ENCODE measurements around the gene KRTAP1-3. TPM values are rescaled to one million over a fixed set of nuclear protein-coding genes. Genes with fewer than 3 reads are reported as not detected.
"Not testable (repeated sequence)": the region's sequence is repeated elsewhere in the genome, so short reads cannot be mapped to it uniquely, and the experiment has no call there.

The KRTAP1-3 gene
- total and polyA plus RNA-seq, 2 of the 4 experiments (the other 2 are of a cell fraction): not detected

DNA sequence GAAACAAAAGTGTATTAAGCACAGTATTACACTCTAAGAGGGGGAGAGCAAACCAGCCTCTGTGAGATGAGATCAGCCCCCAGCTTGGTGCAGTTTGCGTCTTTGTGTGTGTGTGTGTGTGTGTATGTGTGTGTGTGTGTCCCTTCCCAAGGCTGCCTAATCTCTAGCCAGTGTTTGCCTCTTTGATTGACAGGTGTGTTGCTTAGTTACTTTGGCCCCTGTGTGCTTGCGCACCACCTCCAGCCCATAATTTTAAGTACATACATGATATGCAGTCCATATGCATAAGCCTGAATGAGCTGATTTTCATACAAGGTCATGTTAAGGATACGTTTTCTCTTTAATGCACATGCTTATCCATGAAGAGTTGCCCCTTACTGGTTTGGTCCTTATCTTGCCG lies 32.9 kb downstream of the KRTAP1-3 start:
- no peak for ATAC-seq (ENCODE audit: low read depth)
- Histone ChIP-seq H4K91ac (ENCODE audit: insufficient read depth, low read depth, low read length) (no peak overlapping the region), H3K4ac (ENCODE audit: low read depth, low read length) (no peak overlapping the region), H3K27ac (ENCODE audit: insufficient read depth, low read length) (no peak overlapping the region), H2AFZ (replicated peaks; ENCODE audit: low read length, poor library complexity) (no peak overlapping the region), H3K36me3 (ENCODE audit: control insufficient read depth, insufficient read depth, low read length) (no peaks in the 10 kb centered on the region), H4K20me1 (ENCODE audit: insufficient read depth, low read length) (no peaks in the 10 kb centered on the region), H2BK20ac (ENCODE audit: low read depth, low read length) (no peak overlapping the region; the same call in 1 of the 2 replicates), H3K14ac (replicated peaks; ENCODE audit: low read depth, low read length) (no peak overlapping the region), H3K56ac (ENCODE audit: extremely low read depth, insufficient read depth, low read length) (no peak overlapping the region), H3K9me1 (ENCODE audit: insufficient read depth, low read length) (no peaks in the 10 kb centered on the region), H3K4me1 (ENCODE audit: control insufficient read depth, insufficient read depth, low read length) (no peaks in the 10 kb centered on the region), H3K23ac (ENCODE audit: low read depth, low read length) (no peak overlapping the region), H4K5ac (ENCODE audit: low read depth, low read length) (no peak overlapping the region), H2AK5ac (ENCODE audit: low read depth, low read length) (no peak overlapping the region; the same call in 1 of the 2 replicates), H4K8ac (ENCODE audit: low read depth in 2 of 2, low read length in 2 of 2) (no peak overlapping the region), H3K27me3 (ENCODE audit: control insufficient read depth, insufficient read depth, low read length) (no peaks in the 10 kb centered on the region), H3K4me3 (ENCODE audit: insufficient read depth, low read depth, low read length) (no peak overlapping the region), H2BK120ac (ENCODE audit: low read depth, low read length) (no peak overlapping the region), H3K4me2 (ENCODE audit: low read depth, low read length) (no peak overlapping the region), H2BK5ac (ENCODE audit: low read depth, low read length, poor library complexity, severe bottlenecking) (no peak overlapping the region), H2BK15ac (ENCODE audit: low read depth, low read length) (no peak overlapping the region), H3K9me3 (ENCODE audit: control insufficient read depth, insufficient read depth, low read length) (no peaks in the 10 kb centered on the region), H3K9ac (ENCODE audit: low read depth, low read length) (no peak overlapping the region), H3K79me1 (ENCODE audit: low read depth in 1 of 2, low read length in 2 of 2) (no peaks in the 10 kb centered on the region), H3K18ac (ENCODE audit: low read depth, low read length) (no peak overlapping the region), H2AK9ac (replicated peaks; ENCODE audit: low read depth, low read length, poor library complexity) (no peak overlapping the region)
- POLR2A ChIA-PET (ENCODE audit: unreplicated experiment): no interaction called here
- intact Hi-C loops (cut with micrococcal nuclease): no loop called here
- DNase-seq: no peak
- WGBS, 2 experiments (ENCODE audit: extremely low coverage in 2 of 2, insufficient read length in 1 of 2): 100% methylated on average over 1 of the region's 4 CpGs; no CpG with 5 or more reads in 1 of the 2 experiments
- no TSS peak for BruUV-seq (replicated peaks)
- in situ Hi-C loops (cut with MboI; ENCODE audit: low sequenced_read_pairs): no loop called here
- TF ChIP-seq POLR2A (IDR thresholded peaks at IDR 0.05; ENCODE audit: low read depth, low read length) (no peak), BHLHE40 (IDR thresholded peaks at IDR 0.05; ENCODE audit: low read depth, low read length) (no peak), CEBPB (IDR thresholded peaks at IDR 0.05; ENCODE audit: low read depth, low read length) (no peak), NFE2L2 (IDR thresholded peaks at IDR 0.05; ENCODE audit: low read depth, low read length) (no peak)
- TF ChIP-seq, protein P1, sequence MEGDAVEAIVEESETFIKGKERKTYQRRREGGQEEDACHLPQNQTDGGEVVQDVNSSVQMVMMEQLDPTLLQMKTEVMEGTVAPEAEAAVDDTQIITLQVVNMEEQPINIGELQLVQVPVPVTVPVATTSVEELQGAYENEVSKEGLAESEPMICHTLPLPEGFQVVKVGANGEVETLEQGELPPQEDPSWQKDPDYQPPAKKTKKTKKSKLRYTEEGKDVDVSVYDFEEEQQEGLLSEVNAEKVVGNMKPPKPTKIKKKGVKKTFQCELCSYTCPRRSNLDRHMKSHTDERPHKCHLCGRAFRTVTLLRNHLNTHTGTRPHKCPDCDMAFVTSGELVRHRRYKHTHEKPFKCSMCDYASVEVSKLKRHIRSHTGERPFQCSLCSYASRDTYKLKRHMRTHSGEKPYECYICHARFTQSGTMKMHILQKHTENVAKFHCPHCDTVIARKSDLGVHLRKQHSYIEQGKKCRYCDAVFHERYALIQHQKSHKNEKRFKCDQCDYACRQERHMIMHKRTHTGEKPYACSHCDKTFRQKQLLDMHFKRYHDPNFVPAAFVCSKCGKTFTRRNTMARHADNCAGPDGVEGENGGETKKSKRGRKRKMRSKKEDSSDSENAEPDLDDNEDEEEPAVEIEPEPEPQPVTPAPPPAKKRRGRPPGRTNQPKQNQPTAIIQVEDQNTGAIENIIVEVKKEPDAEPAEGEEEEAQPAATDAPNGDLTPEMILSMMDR (conservative IDR thresholded peaks at IDR 0.05; ENCODE audit: low read depth, low read length): no peak
- dilution Hi-C loops (cut with HindIII; ENCODE audit: low sequenced_read_pairs, unreplicated experiment): no loop called here
- CTCF ChIA-PET: no interaction called here

DNA sequence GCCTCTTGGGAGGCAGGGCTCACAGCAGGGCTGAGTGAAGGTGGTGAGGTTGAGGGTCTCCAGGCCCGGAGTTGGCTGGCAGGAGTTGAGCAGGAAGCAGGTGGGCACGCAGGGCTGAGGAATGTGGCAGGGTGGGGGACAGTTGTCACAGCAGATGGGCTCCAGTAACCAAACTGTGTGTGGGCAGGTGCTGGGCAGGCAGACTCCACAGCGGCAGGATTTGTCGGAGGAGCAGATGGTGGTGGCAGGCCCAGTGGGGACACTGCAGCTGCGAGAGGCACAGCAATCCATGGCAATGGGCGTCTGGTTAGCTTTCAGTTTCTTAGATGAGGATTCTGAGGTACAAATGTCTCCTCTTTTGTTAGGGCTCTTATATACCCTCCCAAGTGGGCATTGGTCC lies 35.1 kb downstream of the KRTAP1-3 start, which contains the start of gene KRTAP3-2:
KRTAP3-2 (minus strand) TSS at position 344 of the 400 bp plus-strand sequence; CDS start at position 291, 53 bp downstream.
- H3K14ac ChIP-seq (replicated peaks; ENCODE audit: low read depth, low read length); H3K4me3 ChIP-seq (ENCODE audit: insufficient read depth, low read depth, low read length); H2AFZ ChIP-seq (replicated peaks; ENCODE audit: low read length, poor library complexity); H4K8ac ChIP-seq (ENCODE audit: low read depth in 2 of 2, low read length in 2 of 2); CTCF ChIA-PET; H2BK120ac ChIP-seq (ENCODE audit: low read depth, low read length); H4K91ac ChIP-seq (ENCODE audit: insufficient read depth, low read depth, low read length); ATAC-seq (ENCODE audit: low read depth); H2BK15ac ChIP-seq (ENCODE audit: low read depth, low read length); H3K27ac ChIP-seq (ENCODE audit: insufficient read depth, low read length); H3K9ac ChIP-seq (ENCODE audit: low read depth, low read length); H3K4ac ChIP-seq (ENCODE audit: low read depth, low read length); H3K23ac ChIP-seq (ENCODE audit: low read depth, low read length); H3K18ac ChIP-seq (ENCODE audit: low read depth, low read length); H3K36me3 ChIP-seq (ENCODE audit: control insufficient read depth, insufficient read depth, low read length); H3K9me3 ChIP-seq (ENCODE audit: control insufficient read depth, insufficient read depth, low read length); H4K20me1 ChIP-seq (ENCODE audit: insufficient read depth, low read length); dilution Hi-C loops (cut with HindIII; ENCODE audit: low sequenced_read_pairs, unreplicated experiment); H4K5ac ChIP-seq (ENCODE audit: low read depth, low read length); H3K4me2 ChIP-seq (ENCODE audit: low read depth, low read length); H3K4me1 ChIP-seq (ENCODE audit: control insufficient read depth, insufficient read depth, low read length); H3K27me3 ChIP-seq (ENCODE audit: control insufficient read depth, insufficient read depth, low read length); DNase-seq; H3K79me1 ChIP-seq (ENCODE audit: low read depth in 1 of 2, low read length in 2 of 2); H2AK9ac ChIP-seq (replicated peaks; ENCODE audit: low read depth, low read length, poor library complexity); intact Hi-C loops (cut with micrococcal nuclease); in situ Hi-C loops (cut with MboI; ENCODE audit: low sequenced_read_pairs); H2BK20ac ChIP-seq (ENCODE audit: low read depth, low read length); H3K56ac ChIP-seq (ENCODE audit: extremely low read depth, insufficient read depth, low read length); POLR2A ChIA-PET (ENCODE audit: unreplicated experiment); BruUV-seq (replicated peaks); H2BK5ac ChIP-seq (ENCODE audit: low read depth, low read length, poor library complexity, severe bottlenecking); H3K9me1 ChIP-seq (ENCODE audit: insufficient read depth, low read length); H2AK5ac ChIP-seq (ENCODE audit: low read depth, low read length): not testable (repeated sequence)
- WGBS, 2 experiments (ENCODE audit: extremely low coverage in 2 of 2, insufficient read length in 1 of 2): no CpG with 5 or more reads among the region's 6 CpGs

Data from IMR-90 (cell line).